ENCODE data around the gene TULP3. TPM values are rescaled to one million over a fixed set of nuclear protein-coding genes. Genes with fewer than 3 reads are reported as not detected.

The TULP3 gene
- total and polyA plus RNA-seq, 2 of the 8 experiments (the other 6 are each of a cell fraction or from before 2014, with no cell fraction given), result 18.4 to 21.2 TPM

GRCh38 chr12:2963154-2963759, 72.6 kb downstream of the TULP3 start (continued):
- peak; percentile 44 for TF ChIP-seq SAP30 (IDR thresholded peaks at IDR 0.05; ENCODE audit: insufficient read depth, insufficient replicate concordance, low read length)
- 0 out of 2 replicates have a peak, but pooled peaks have one; percentile 71 for TF ChIP-seq TCF12 (IDR thresholded peaks at IDR 0.05; ENCODE audit: low read depth, low read length)
- TF ChIP-seq POU5F1 (IDR thresholded peaks at IDR 0.05; ENCODE audit: low read depth, low read length), result no peak
- 0 out of 2 replicates have a peak, but pooled peaks have one; percentile 38 for TF ChIP-seq SP1 (IDR thresholded peaks at IDR 0.05; ENCODE audit: low read depth, low read length)
- TF ChIP-seq MAX (IDR thresholded peaks at IDR 0.05), result no peak
- no peak for TF ChIP-seq EGR1 (IDR thresholded peaks at IDR 0.05; ENCODE audit: borderline replicate concordance, low read depth, low read length)
- peak; percentile 57 to 87; a peak in 1 of 4 replicates for TF ChIP-seq SIN3A (conservative IDR thresholded peaks at IDR 0.05 in 1 of 2, IDR thresholded peaks at IDR 0.05 in 1 of 2; ENCODE audit: low read depth in 1 of 2, low read length in 2 of 2)
